AG04450 (cell line): ENCODE data around the gene FAM3D. TPM values are rescaled to one million over a fixed set of nuclear protein-coding genes. Genes with fewer than 3 reads are reported as not detected.
A peak's percentile ranks its signal among the peaks of the same experiment; 100 is the strongest.

ENCODE experiments used
- CTCF ChIA-PET: fragments of 300-600, 350-600 bp; formaldehyde crosslinking; extraction: SDS; loops from one replicate; lab custom pipeline; 2022; ENCODE audit warnings: antibody characterized with exemption, inconsistent platforms; lab: Charles Lee
- POLR2A ChIA-PET: fragments of 350-600 bp; formaldehyde crosslinking; extraction: SDS; loops from one replicate; lab custom pipeline; 2021; ENCODE audit warnings: antibody characterized with exemption, inconsistent platforms; lab: Yijun Ruan, JAX
- DNase-seq: peaks from one replicate; pipeline ENCODE4 v3.0.0-alpha.2; 2011; ENCODE audit warnings: low read depth, low spot score
- H3K27ac ChIP-seq: one replicate; pipeline ENCODE4 v1.5.1; 2012; ENCODE audit warnings: low read depth, low read length, control low read depth
- H3K27me3 ChIP-seq: one replicate; pipeline ENCODE4 v1.6.0; 2012; ENCODE audit warnings: low read length; ENCODE audit not compliant: control insufficient read depth, insufficient read depth
- H3K4me3 ChIP-seq: 2 replicates; pipeline ENCODE4 v1.5.1; 2011; ENCODE audit warnings: mild to moderate bottlenecking, low read depth, low read length, control low read depth
- H3K9me3 ChIP-seq: 2 replicates; pipeline ENCODE4 v1.5.1; 2012; ENCODE audit warnings: low read length; ENCODE audit not compliant: control insufficient read depth, insufficient read depth
- CTCF ChIP-seq: IDR thresholded peaks from 2 replicates; pipeline ENCODE4 v1.5.1; 2011; ENCODE audit warnings: low read depth, low read length, control low read depth, inconsistent platforms
- polyA plus RNA-seq: library from polyadenylated mRNA; depleted of rRNA; stranded (reverse); fragments of >200 nt; gene quantifications from 2 replicates; pipeline ENCODE4 v1.2.3, GENCODE V29; 2011

The FAM3D gene
- polyA plus RNA-seq, 1 experiment: not detected

GRCh38 chr3:58661836-58662420 lies 4.6 kb downstream of the FAM3D start:
- H3K27me3 ChIP-seq: no peaks in the 10 kb centered on the region
- H3K4me3 ChIP-seq: no peak overlapping the region
- no peak for TF ChIP-seq CTCF
- ChIA-PET CTCF (interaction anchor here (4.4 kb wide), 1 partner anchor 22 kb away, joined by 25 read pairs; no protein-coding TSS in a partner anchor), POLR2A (no interaction called here)
- peaks cover 3% of the 10 kb centered on the region; the same call in 1 of the 2 replicates for H3K9me3 ChIP-seq
- H3K27ac ChIP-seq: no peak overlapping the region
- DNase-seq: no peak

- H3K27ac ChIP-seq: no peak overlapping the region
- POLR2A ChIA-PET: no interaction called here
- DNase-seq: no peak
These were observed 5.6 kb downstream of the FAM3D start for GRCh38 chr3:58660998-58661397.

GRCh38 chr3:58659051-58659675 lies 7.4 kb downstream of the FAM3D start:
- Histone ChIP-seq H3K27me3 (peaks cover 10% of the 10 kb centered on the region), H3K4me3 (no peak overlapping the region), H3K9me3 (no peaks in the 10 kb centered on the region), H3K27ac (no peak overlapping the region)
- DNase-seq: no peak
- POLR2A ChIA-PET: no interaction called here
- TF ChIP-seq CTCF: peak; percentile 57
- CTCF ChIA-PET: interaction anchor here (0.5 to 4.4 kb wide), 10 partner anchors 19 to 1870 kb away, joined by 3 to 25 read pairs (median 4); partner anchors contain the start of genes HTD2 and RPP14

More at GRCh38 chr3:58660998-58661397, 5.6 kb downstream of the FAM3D start:
- Histone ChIP-seq H3K4me3 (no peak overlapping the region), H3K9me3 (no peaks in the 10 kb centered on the region), H3K27me3 (peaks cover 6% of the 10 kb centered on the region)
- no peak for TF ChIP-seq CTCF
- CTCF ChIA-PET: interaction anchor here (1.0 to 4.4 kb wide), 2 partner anchors 21 to 92 kb away, joined by 4 to 25 read pairs; no protein-coding TSS in a partner anchor

GRCh38 chr3:58658508-58658907 lies 8.1 kb downstream of the FAM3D start:
- Histone ChIP-seq H3K4me3 (no peak overlapping the region), H3K9me3 (no peaks in the 10 kb centered on the region), H3K27ac (no peak overlapping the region), H3K27me3 (peaks cover 14% of the 10 kb centered on the region)
- no peak for TF ChIP-seq CTCF
- ChIA-PET CTCF (interaction anchor here (0.5 to 4.4 kb wide), 7 partner anchors 18 to 395 kb away, joined by 3 to 25 read pairs (median 4); no protein-coding TSS in a partner anchor), POLR2A (no interaction called here)
- no peak for DNase-seq

GRCh38 chr3:58657571-58658141 lies 8.9 kb downstream of the FAM3D start:
- TF ChIP-seq CTCF: no peak
- no peak overlapping the region for H3K27ac ChIP-seq
- H3K4me3 ChIP-seq: no peak overlapping the region
- POLR2A ChIA-PET: no interaction called here
- H3K27me3 ChIP-seq: peaks cover 20% of the 10 kb centered on the region
- no peak for DNase-seq
- CTCF ChIA-PET: no interaction called here
- H3K9me3 ChIP-seq: no peaks in the 10 kb centered on the region
